OCI-LY7 (cell line): Measurements from ENCODE around the gene HPN. TPM values are rescaled to one million over a fixed set of nuclear protein-coding genes. Genes with fewer than 3 reads are reported as not detected.

Experiments
- BruUV-seq: library from RNA; stranded (reverse); fragments of 400-500 nt; replicated peaks from 2 replicates; lab custom pipeline; 2021; lab: Mats Ljungman, UMichigan
- CTCF ChIA-PET: fragments of 300-600 bp; sonication (Branson Sonifier 250); formaldehyde crosslinking; loops from one replicate; lab custom pipeline; 2022; ENCODE audit warnings: antibody characterized with exemption; ENCODE audit not compliant: unreplicated experiment; lab: Charles Lee
- POLR2A ChIA-PET: fragments of 300-600 bp; sonication (Branson Sonifier 250); formaldehyde crosslinking; loops from one replicate; lab custom pipeline; 2022; ENCODE audit warnings: antibody characterized with exemption; lab: Charles Lee
- DNase-seq: peaks from one replicate; pipeline ENCODE4 v3.0.0-alpha.2; 2015; ENCODE audit warnings: low spot score
- H2AFZ ChIP-seq: fragments of 200-600 bp; sonication (generic), shearing (Covaris generic); 2 replicates; pipeline ENCODE4 v1.6.1; 2014; ENCODE audit warnings: mild to moderate bottlenecking, antibody characterized with exemption, low read length, moderate library complexity
- H3K27ac ChIP-seq: fragments of 200-600 bp; sonication (generic); 2 replicates; pipeline ENCODE4 v1.5.1; 2014; ENCODE audit warnings: mixed run types, low read depth, mild to moderate bottlenecking, moderate library complexity, low read length, inconsistent platforms; ENCODE audit not compliant: poor library complexity, severe bottlenecking
- H3K36me3 ChIP-seq: fragments of 200-600 bp; sonication (generic); 2 replicates; pipeline ENCODE4 v1.6.1; 2014; ENCODE audit warnings: mild to moderate bottlenecking, antibody characterized with exemption, low read length, moderate library complexity, mixed read lengths; ENCODE audit not compliant: insufficient read depth
- H3K4me1 ChIP-seq: fragments of 200-600 bp; sonication (generic); 2 replicates; pipeline ENCODE4 v1.5.1; 2014; ENCODE audit warnings: mild to moderate bottlenecking, low read length; ENCODE audit not compliant: insufficient read depth, poor library complexity, severe bottlenecking
- H3K4me2 ChIP-seq: fragments of 200-600 bp; sonication (generic); 2 replicates; pipeline ENCODE4 v1.6.1; 2014; ENCODE audit warnings: mild to moderate bottlenecking, low read length
- H3K4me3 ChIP-seq: fragments of 200-600 bp; sonication (generic); 2 replicates; pipeline ENCODE4 v1.5.1; 2014; ENCODE audit warnings: mild to moderate bottlenecking, low read depth, low read length; ENCODE audit not compliant: poor library complexity, severe bottlenecking
- H3K79me2 ChIP-seq: fragments of 200-600 bp; sonication (generic); 2 replicates; pipeline ENCODE4 v1.6.1; 2016; ENCODE audit warnings: low read depth, mild to moderate bottlenecking, low read length, moderate library complexity, mixed read lengths; ENCODE audit not compliant: insufficient read depth
- H3K9me2 ChIP-seq: fragments of 200-600 bp; sonication (generic); 2 replicates; pipeline ENCODE4 v1.6.1; 2016; ENCODE audit warnings: mild to moderate bottlenecking, low read length, mixed read lengths; ENCODE audit not compliant: insufficient read depth
- H3K9me3 ChIP-seq: fragments of 200-600 bp; sonication (generic); 2 replicates; pipeline ENCODE4 v1.6.1; 2014; ENCODE audit warnings: mild to moderate bottlenecking, mixed run types, low read length, mixed read lengths
- H4K20me1 ChIP-seq: fragments of 200-600 bp; sonication (generic); 2 replicates; pipeline ENCODE4 v1.6.1; 2014; ENCODE audit warnings: mild to moderate bottlenecking, antibody characterized with exemption, low read length, moderate library complexity, mixed read lengths; ENCODE audit not compliant: insufficient read depth
- EZH2phosphoT487 ChIP-seq: fragments of 200-600 bp; sonication (generic); IDR thresholded peaks from 2 replicates; pipeline ENCODE4 v1.6.1; 2018; ENCODE audit warnings: low read depth, borderline replicate concordance, mild to moderate bottlenecking, mixed run types, antibody characterized with exemption, low read length, moderate library complexity, mixed read lengths
- intact Hi-C: fragments of 100-400 bp; cut with micrococcal nuclease; formaldehyde crosslinking; loops from one replicate; pipeline ENCODE4 v1.10.0; 2022; ENCODE audit not compliant: unreplicated experiment
- total RNA-seq, 2 experiments: library from RNA; depleted of rRNA in 1 of 2; stranded (reverse); fragments of >200 nt in 1 of 2; shearing (Covaris generic) in 1 of 2; gene quantifications; 2 replicates each; pipeline ENCODE4 v1.2.3, GENCODE V29; 2014 to 2022
- TF ChIP-seq, protein P1 (sequence below): fragments of 200-600 bp; sonication (generic); conservative IDR thresholded peaks from 2 replicates; pipeline ENCODE4 v1.5.1; 2014; ENCODE audit warnings: mild to moderate bottlenecking, antibody characterized with exemption, low read length, moderate library complexity, mixed read lengths

The HPN gene
- total RNA-seq, 2 experiments from 2014 or later: 0.17 to 0.19 TPM

GRCh38 chr19:35063940-35064818, 22.7 kb downstream of the HPN start:
- DNase-seq: no peak
- Histone ChIP-seq H3K9me2 (no peaks in the 10 kb centered on the region), H3K36me3 (no peaks in the 10 kb centered on the region), H3K9me3 (no peaks in the 10 kb centered on the region), H3K27ac (no peak overlapping the region), H3K79me2 (no peaks in the 10 kb centered on the region), H3K4me1 (peaks cover 31% of the 10 kb centered on the region), H4K20me1 (no peaks in the 10 kb centered on the region), H2AFZ (no peak overlapping the region), H3K4me3 (no peak overlapping the region), H3K4me2 (no peak overlapping the region)
- TF ChIP-seq EZH2phosphoT487: no peak
- TF ChIP-seq, protein P1, sequence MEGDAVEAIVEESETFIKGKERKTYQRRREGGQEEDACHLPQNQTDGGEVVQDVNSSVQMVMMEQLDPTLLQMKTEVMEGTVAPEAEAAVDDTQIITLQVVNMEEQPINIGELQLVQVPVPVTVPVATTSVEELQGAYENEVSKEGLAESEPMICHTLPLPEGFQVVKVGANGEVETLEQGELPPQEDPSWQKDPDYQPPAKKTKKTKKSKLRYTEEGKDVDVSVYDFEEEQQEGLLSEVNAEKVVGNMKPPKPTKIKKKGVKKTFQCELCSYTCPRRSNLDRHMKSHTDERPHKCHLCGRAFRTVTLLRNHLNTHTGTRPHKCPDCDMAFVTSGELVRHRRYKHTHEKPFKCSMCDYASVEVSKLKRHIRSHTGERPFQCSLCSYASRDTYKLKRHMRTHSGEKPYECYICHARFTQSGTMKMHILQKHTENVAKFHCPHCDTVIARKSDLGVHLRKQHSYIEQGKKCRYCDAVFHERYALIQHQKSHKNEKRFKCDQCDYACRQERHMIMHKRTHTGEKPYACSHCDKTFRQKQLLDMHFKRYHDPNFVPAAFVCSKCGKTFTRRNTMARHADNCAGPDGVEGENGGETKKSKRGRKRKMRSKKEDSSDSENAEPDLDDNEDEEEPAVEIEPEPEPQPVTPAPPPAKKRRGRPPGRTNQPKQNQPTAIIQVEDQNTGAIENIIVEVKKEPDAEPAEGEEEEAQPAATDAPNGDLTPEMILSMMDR: no peak
- no TSS peak for BruUV-seq
- intact Hi-C loops: no loop called here
- ChIA-PET POLR2A (interaction anchor here (1.0 kb wide), 3 partner anchors 9 to 77 kb away, joined by 3 to 7 read pairs (median 6); no protein-coding TSS in a partner anchor), CTCF (interaction anchor here (0.9 kb wide), 1 partner anchor 77 kb away, joined by 4 read pairs; no protein-coding TSS in a partner anchor)

DNA sequence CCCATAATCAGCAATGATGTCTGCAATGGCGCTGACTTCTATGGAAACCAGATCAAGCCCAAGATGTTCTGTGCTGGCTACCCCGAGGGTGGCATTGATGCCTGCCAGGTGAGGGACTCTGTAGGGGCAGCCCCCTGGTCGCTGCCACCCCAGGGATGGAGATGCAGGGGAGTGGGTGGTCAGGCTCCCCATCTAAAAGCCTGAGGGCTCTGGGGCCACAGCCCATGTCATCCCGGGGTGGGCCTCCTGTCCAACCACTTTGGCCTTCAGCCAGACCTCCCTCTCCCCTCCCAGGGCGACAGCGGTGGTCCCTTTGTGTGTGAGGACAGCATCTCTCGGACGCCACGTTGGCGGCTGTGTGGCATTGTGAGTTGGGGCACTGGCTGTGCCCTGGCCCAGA, 24.1 kb downstream of the HPN start:
- POLR2A ChIA-PET: interaction anchor here (2.3 kb wide), 1 partner anchor 76 kb away, joined by 17 read pairs; no protein-coding TSS in a partner anchor

More for the DNA sequence above, 24.1 kb downstream of the HPN start:
- Histone ChIP-seq H2AFZ (no peak overlapping the region), H3K4me2 (no peak overlapping the region), H4K20me1 (no peaks in the 10 kb centered on the region), H3K4me3 (no peak overlapping the region), H3K79me2 (no peaks in the 10 kb centered on the region), H3K4me1 (peaks cover 40% of the 10 kb centered on the region), H3K36me3 (no peaks in the 10 kb centered on the region; the same call in 1 of the 2 replicates), H3K9me3 (peaks cover 10% of the 10 kb centered on the region; the same call in 1 of the 2 replicates), H3K27ac (no peak overlapping the region), H3K9me2 (no peaks in the 10 kb centered on the region)
- intact Hi-C loops: no loop called here
- BruUV-seq: no TSS peak
- TF ChIP-seq, protein P1: no peak
- CTCF ChIA-PET: interaction anchor here (0.6 kb wide), 1 partner anchor 70 kb away, joined by 5 read pairs; no protein-coding TSS in a partner anchor
- DNase-seq: no peak
